HepG2 (cell line): ENCODE results near the gene EPHB4.

Experiments
- CTCF ChIP-seq: sonication (generic); formaldehyde crosslinking; IDR thresholded peaks from 2 replicates; pipeline ENCODE4 v1.5.0; 2020; ENCODE audit warnings: mild to moderate bottlenecking, missing genetic modification reagents, moderate library complexity
- EZH2 ChIP-seq: conservative IDR thresholded peaks from 2 replicates; pipeline ENCODE4 v1.6.1; 2012; ENCODE audit warnings: mild to moderate bottlenecking, low read depth, low read length, moderate library complexity

- no peak for TF ChIP-seq EZH2
- no peak for TF ChIP-seq CTCF (CRISPR knock-in tag)
These were observed 14.6 kb downstream of the EPHB4 start for GRCh38 chr7:100812729-100813128.
